Upper lobe of right lung (tissue), 1 donor: ENCODE measurements around the gene TBC1D14. TPM values are rescaled to one million over a fixed set of nuclear protein-coding genes. Genes with fewer than 3 reads are reported as not detected.

ENCODE experiments used
- ATAC-seq: fragments of 200-7000 bp; cut with Tn5 transposase; one replicate; pipeline ENCODE4 v1.9.1; 2020; ENCODE audit warnings: mild to moderate bottlenecking, moderate library complexity
- DNase-seq: peaks from one replicate; pipeline ENCODE4 v3.0.0-alpha.2; 2020
- H3K27ac ChIP-seq: fragments of 200-600 bp; one replicate; pipeline ENCODE4 v1.8.0; 2022
- H3K27me3 ChIP-seq: fragments of 200-600 bp; one replicate; pipeline ENCODE4 v1.8.0; 2022; ENCODE audit warnings: mild to moderate bottlenecking
- H3K36me3 ChIP-seq: fragments of 200-600 bp; one replicate; pipeline ENCODE4 v1.8.0; 2022
- H3K4me1 ChIP-seq: fragments of 200-600 bp; one replicate; pipeline ENCODE4 v1.8.0; 2022
- H3K4me3 ChIP-seq: fragments of 200-600 bp; one replicate; pipeline ENCODE4 v1.8.0; 2022; ENCODE audit warnings: mild to moderate bottlenecking
- H3K9me3 ChIP-seq: fragments of 200-600 bp; one replicate; pipeline ENCODE4 v1.8.0; 2022
- CTCF ChIP-seq: fragments of 200-600 bp; IDR thresholded peaks from one replicate; pipeline ENCODE4 v1.8.0; 2022; ENCODE audit warnings: antibody characterized with exemption
- intact Hi-C: fragments of 100-400 bp; cut with DNase I; formaldehyde crosslinking; loops from one replicate; pipeline ENCODE4 v1.11.0; 2022
- total RNA-seq: library from RNA; stranded (reverse); fragmentation: NEBNext Ultra II Directional; extraction: Animal tissue kit (Norgen Biotek cat#: 25700); gene quantifications from one replicate; pipeline ENCODE4 v1.2.1, GENCODE V29; 2021
- donor health status: DM: no; HTN: yes; CAD: no; lungs with severe emphysema.

Gene TBC1D14
- total RNA-seq, 1 donor from 2014 or later = 51.8 TPM

- DNase-seq (peak; percentile 92), ATAC-seq (peak; percentile 95)
- Histone ChIP-seq H3K27me3 (no peaks in the 10 kb centered on the region), H3K36me3 (peaks cover 36% of the 10 kb centered on the region), H3K9me3 (no peaks in the 10 kb centered on the region), H3K4me1 (peaks cover 21% of the 10 kb centered on the region), H3K27ac (peak overlapping the region; percentile 65), H3K4me3 (no peak overlapping the region)
- TF ChIP-seq CTCF = no peak
- intact Hi-C loops = no loop called here
Measured at GRCh38 chr4:7052923-7053715, 143.5 kb downstream of the TBC1D14 start.

- intact Hi-C loops = no loop called here
- Histone ChIP-seq H3K27ac (no peak overlapping the region), H3K4me1 (peaks cover 21% of the 10 kb centered on the region), H3K36me3 (peaks cover 48% of the 10 kb centered on the region), H3K9me3 (no peaks in the 10 kb centered on the region), H3K27me3 (no peaks in the 10 kb centered on the region), H3K4me3 (no peak overlapping the region)
- no peak for DNase-seq
- ATAC-seq = no peak
- TF ChIP-seq CTCF = no peak
Measured at GRCh38 chr4:7054106-7054880, 144.7 kb downstream of the TBC1D14 start.

- Histone ChIP-seq H3K9me3 (no peaks in the 10 kb centered on the region), H3K36me3 (peaks cover 58% of the 10 kb centered on the region), H3K4me3 (no peak overlapping the region), H3K27ac (no peak overlapping the region), H3K27me3 (no peaks in the 10 kb centered on the region), H3K4me1 (peaks cover 21% of the 10 kb centered on the region)
- DNase-seq (no peak), ATAC-seq (no peak)
- intact Hi-C loops = no loop called here
- TF ChIP-seq CTCF = no peak
Measured at GRCh38 chr4:7055111-7055989, 145.7 kb downstream of the TBC1D14 start.

- Histone ChIP-seq H3K36me3 (peaks cover 64% of the 10 kb centered on the region), H3K27me3 (no peaks in the 10 kb centered on the region), H3K4me3 (no peak overlapping the region), H3K9me3 (no peaks in the 10 kb centered on the region), H3K4me1 (peaks cover 21% of the 10 kb centered on the region), H3K27ac (no peak overlapping the region)
- no peak for DNase-seq
- intact Hi-C loops = no loop called here
- TF ChIP-seq CTCF = no peak
- no peak for ATAC-seq
Measured at GRCh38 chr4:7055990-7056325, 146.3 kb downstream of the TBC1D14 start.

GRCh38 chr4:7058792-7059191, 149.2 kb downstream of the TBC1D14 start:
- Histone ChIP-seq H3K27me3 (no peaks in the 10 kb centered on the region), H3K4me3 (no peak overlapping the region), H3K4me1 (no peaks in the 10 kb centered on the region), H3K27ac (no peak overlapping the region), H3K36me3 (peaks cover 92% of the 10 kb centered on the region), H3K9me3 (no peaks in the 10 kb centered on the region)
- intact Hi-C loops = no loop called here
- no peak for DNase-seq
- ATAC-seq = no peak
- TF ChIP-seq CTCF = no peak
